ENCODE results near the gene PRR11. TPM values are rescaled to one million over a fixed set of nuclear protein-coding genes. Genes with fewer than 3 reads are reported as not detected.

Gene PRR11
- total and polyA plus RNA-seq, 7 donors, result 0.28 to 2.3 (median 0.44) TPM

- Histone ChIP-seq H3K27me3 (ENCODE audit: insufficient read depth in 3 of 3, low read length in 2 of 3) (no peaks in the 10 kb centered on the region), H3K9me3 (no peaks in the 10 kb centered on the region), H3K4me1 (peaks cover under 1% of the 10 kb centered on the region), H3K36me3 (ENCODE audit: insufficient read depth in 1 of 2, low read depth in 1 of 2) (no peaks in the 10 kb centered on the region), H3K4me3 (no peak overlapping the region), H3K27ac (no peak overlapping the region)
- TF ChIP-seq CTCF (IDR thresholded peaks at IDR 0.05), result no peak
- intact Hi-C loops (cut with DNase I), result no loop called here
- WGBS, 3 donors, result 90 to 100% (median 96%) methylated on average over 2 of the region's 2 CpGs
- ATAC-seq (no peak), DNase-seq (no peak)
Measured at GRCh38 chr17:59161477-59161876, 5.9 kb downstream of the PRR11 start.

GRCh38 chr17:59165933-59166342, 10.4 kb downstream of the PRR11 start:
- WGBS, 3 donors, result 65 to 68% (median 68%) methylated on average over 2 of the region's 2 CpGs
- H3K4me3 ChIP-seq, result no peak overlapping the region
- intact Hi-C loops (cut with DNase I), result no loop called here
- H3K36me3 ChIP-seq (ENCODE audit: insufficient read depth in 1 of 2, low read depth in 1 of 2), result no peaks in the 10 kb centered on the region
- ATAC-seq, result no peak
- no peaks in the 10 kb centered on the region for H3K9me3 ChIP-seq
- no peak for DNase-seq
- H3K27ac ChIP-seq, result no peak overlapping the region
- H3K4me1 ChIP-seq, result no peaks in the 10 kb centered on the region
- TF ChIP-seq CTCF (IDR thresholded peaks at IDR 0.05), result peak; percentile 33
- no peaks in the 10 kb centered on the region for H3K27me3 ChIP-seq (ENCODE audit: insufficient read depth in 3 of 3, low read length in 2 of 3)

GRCh38 chr17:59167571-59168001, 12.0 kb downstream of the PRR11 start:
- Histone ChIP-seq H3K9me3 (no peaks in the 10 kb centered on the region), H3K4me3 (no peak overlapping the region), H3K27ac (no peak overlapping the region), H3K27me3 (ENCODE audit: insufficient read depth in 3 of 3, low read length in 2 of 3) (no peaks in the 10 kb centered on the region), H3K4me1 (no peaks in the 10 kb centered on the region), H3K36me3 (ENCODE audit: insufficient read depth in 1 of 2, low read depth in 1 of 2) (no peaks in the 10 kb centered on the region)
- 75 to 90% (median 87%) methylated on average over 2 of the region's 2 CpGs for WGBS, 3 donors
- TF ChIP-seq CTCF (IDR thresholded peaks at IDR 0.05), result no peak
- no peak for DNase-seq
- ATAC-seq, result no peak
- intact Hi-C loops (cut with DNase I), result no loop called here

GRCh38 chr17:59172436-59173004, 17.0 kb downstream of the PRR11 start:
- H3K4me1 ChIP-seq, result no peaks in the 10 kb centered on the region
- intact Hi-C loops (cut with DNase I), result no loop called here
- H3K27me3 ChIP-seq (ENCODE audit: insufficient read depth in 3 of 3, low read length in 2 of 3), result no peaks in the 10 kb centered on the region
- no peaks in the 10 kb centered on the region for H3K9me3 ChIP-seq
- H3K4me3 ChIP-seq, result no peak overlapping the region
- TF ChIP-seq CTCF (IDR thresholded peaks at IDR 0.05), result no peak
- 95 to 98% (median 98%) methylated on average over 24 to 33 of the region's 33 CpGs for WGBS, 3 donors
- no peaks in the 10 kb centered on the region for H3K36me3 ChIP-seq (ENCODE audit: insufficient read depth in 1 of 2, low read depth in 1 of 2)
- no peak for DNase-seq
- no peak for ATAC-seq
- no peak overlapping the region for H3K27ac ChIP-seq

GRCh38 chr17:59174671-59175070, 19.1 kb downstream of the PRR11 start:
- WGBS, 3 donors, result 96 to 98% (median 98%) methylated on average over 11 of the region's 11 CpGs
- Histone ChIP-seq H3K9me3 (no peaks in the 10 kb centered on the region), H3K4me1 (no peaks in the 10 kb centered on the region), H3K36me3 (ENCODE audit: insufficient read depth in 1 of 2, low read depth in 1 of 2) (no peaks in the 10 kb centered on the region), H3K27ac (no peak overlapping the region), H3K4me3 (no peak overlapping the region), H3K27me3 (ENCODE audit: insufficient read depth in 3 of 3, low read length in 2 of 3) (no peaks in the 10 kb centered on the region)
- ATAC-seq (no peak), DNase-seq (no peak)
- intact Hi-C loops (cut with DNase I), result no loop called here
- no peak for TF ChIP-seq CTCF (IDR thresholded peaks at IDR 0.05)
